HG03097 (cell line): ENCODE data around the gene SLC10A7.

Experiments
- ATAC-seq: cut with Tn5 transposase; IDR thresholded peaks from one replicate; pipeline ENCODE4 v1.9.1; 2021; ENCODE audit not compliant: unreplicated experiment, low FRiP score

The SLC10A7 gene

GRCh38 chr4:146442801-146443200, 78.9 kb downstream of the SLC10A7 start:
- ATAC-seq = no peak

- ATAC-seq = no peak
Observed at GRCh38 chr4:146439999-146440398, 81.7 kb downstream of the SLC10A7 start.

- no peak for ATAC-seq
Observed at GRCh38 chr4:146439437-146439836, 82.3 kb downstream of the SLC10A7 start.

- ATAC-seq = no peak
Observed at GRCh38 chr4:146437778-146438177, 84.0 kb downstream of the SLC10A7 start.

- no peak for ATAC-seq
Observed at GRCh38 chr4:146436423-146437162, 85.1 kb downstream of the SLC10A7 start.

GRCh38 chr4:146435962-146436361, 85.8 kb downstream of the SLC10A7 start:
- ATAC-seq = no peak

DNA sequence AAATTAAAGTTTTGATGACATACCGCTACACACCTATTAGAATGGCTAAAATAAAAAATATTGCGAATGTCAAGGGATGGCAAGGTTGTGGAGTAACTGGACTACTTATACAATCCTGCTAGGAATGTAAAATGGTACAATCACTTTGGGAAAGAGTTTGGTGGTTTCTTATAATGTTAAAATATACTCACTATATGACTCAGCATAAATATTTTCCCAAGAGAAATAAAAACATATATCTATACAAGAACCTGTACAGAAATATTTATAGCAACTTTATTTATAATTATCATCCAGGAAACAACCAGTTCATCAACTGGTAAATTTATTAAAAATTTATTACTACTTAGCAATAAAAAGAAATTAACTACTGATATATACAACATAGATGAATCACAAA, 89.7 kb downstream of the SLC10A7 start:
- ATAC-seq = no peak

DNA sequence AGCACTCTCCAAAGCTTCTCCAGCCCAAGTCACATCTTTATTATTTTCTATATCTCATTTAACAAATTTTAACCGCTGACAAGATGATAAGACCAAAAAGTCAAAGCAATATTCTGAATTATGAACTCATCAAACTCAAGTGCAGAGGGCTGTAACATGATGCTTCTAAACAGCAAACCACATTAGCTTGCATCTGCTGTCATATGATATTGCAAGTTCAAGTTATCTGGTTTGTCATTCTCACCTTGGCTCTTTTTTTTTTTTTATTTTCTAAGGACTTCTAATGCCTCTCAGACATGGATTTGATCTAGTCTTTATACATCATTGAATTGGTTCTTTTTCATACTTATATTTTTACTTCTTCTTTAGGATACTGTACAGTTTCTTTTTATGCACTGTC, 93.4 kb downstream of the SLC10A7 start:
- ATAC-seq = no peak

DNA sequence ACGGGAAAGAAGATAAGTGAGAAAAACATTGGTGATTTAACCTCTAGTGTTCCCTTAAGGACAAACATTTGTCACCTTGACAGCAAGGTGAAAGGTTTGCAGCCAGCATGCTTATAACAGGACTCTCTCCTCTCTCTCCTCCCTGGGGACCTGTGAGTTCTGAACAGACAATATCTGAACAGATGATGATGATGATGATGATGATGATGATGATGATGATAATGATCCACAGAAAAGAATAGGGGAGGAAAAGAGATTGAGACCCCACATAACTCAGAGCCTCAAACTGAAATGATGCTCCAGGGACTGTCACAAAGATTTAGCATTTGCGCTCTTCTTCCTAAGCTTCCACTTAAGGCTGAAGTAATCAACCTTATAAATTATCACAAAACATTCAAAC, 103.9 kb downstream of the SLC10A7 start:
- no peak for ATAC-seq

DNA sequence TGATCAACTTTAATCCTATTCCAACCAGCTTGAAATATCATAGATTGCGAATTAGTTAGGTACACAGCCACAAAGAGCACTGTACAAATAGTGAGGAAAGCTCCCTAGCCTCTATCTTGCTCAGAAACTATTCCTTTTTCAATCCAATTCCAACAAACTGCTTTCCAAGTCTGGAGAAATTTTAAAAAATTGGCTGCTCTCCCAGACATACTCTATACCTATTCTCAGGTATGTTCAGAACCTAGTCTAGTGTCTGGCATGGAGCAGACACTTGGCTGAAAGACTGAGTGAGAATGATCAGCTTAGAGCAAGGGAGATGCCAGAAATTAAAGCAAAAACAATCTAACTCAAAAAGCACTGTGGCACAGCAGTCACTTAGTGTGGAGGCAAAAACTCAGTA, 105.9 kb downstream of the SLC10A7 start:
- no peak for ATAC-seq

GRCh38 chr4:146407669-146408084, 114.1 kb downstream of the SLC10A7 start:
- ATAC-seq = no peak

DNA sequence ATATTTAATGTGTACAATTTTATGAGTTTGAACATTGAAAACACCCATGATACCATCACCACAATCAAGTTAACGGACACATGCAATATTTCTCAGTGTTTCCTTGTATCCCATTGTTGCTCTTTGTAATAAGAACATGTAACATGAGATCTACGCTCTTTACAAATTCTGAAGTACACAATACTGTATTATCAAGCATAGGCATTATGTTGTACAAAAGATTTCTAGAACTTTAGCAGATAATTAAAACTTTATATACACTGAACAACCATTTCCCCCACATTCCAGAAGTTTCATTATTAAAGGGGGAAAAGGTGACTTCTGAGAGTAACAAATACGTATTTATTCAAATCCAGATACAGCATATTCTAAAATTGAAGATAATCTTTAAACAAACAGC, 114.5 kb downstream of the SLC10A7 start:
- ATAC-seq = no peak

- no peak for ATAC-seq
Observed at GRCh38 chr4:146401274-146401673, 120.5 kb downstream of the SLC10A7 start.

DNA sequence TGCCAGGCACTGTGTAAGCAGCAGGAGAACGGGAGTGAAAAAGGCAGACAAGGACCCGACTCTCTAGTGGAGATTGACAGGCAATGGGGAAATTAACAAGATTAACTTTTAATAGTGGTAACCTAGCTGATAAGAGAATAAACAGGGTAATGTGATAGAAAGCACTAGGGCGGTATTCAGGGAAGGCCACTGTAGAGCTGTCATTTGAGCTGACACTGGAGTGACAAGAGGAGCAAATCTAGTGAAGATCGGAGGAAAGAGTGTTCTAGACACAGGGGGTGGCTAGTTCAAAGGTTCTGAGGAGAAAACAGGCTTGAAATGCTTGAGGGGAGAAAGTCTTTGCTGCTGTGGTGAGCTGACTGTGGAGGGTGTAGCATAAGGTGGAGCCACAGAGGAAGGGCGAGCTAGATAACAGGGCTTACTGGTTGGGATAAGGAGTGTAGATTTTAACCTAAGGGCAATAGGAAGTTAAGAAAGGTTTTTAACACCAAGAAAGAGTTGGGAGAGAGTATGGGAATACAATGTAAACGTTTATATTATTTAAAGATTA, 122.8 kb downstream of the SLC10A7 start:
- no peak for ATAC-seq

DNA sequence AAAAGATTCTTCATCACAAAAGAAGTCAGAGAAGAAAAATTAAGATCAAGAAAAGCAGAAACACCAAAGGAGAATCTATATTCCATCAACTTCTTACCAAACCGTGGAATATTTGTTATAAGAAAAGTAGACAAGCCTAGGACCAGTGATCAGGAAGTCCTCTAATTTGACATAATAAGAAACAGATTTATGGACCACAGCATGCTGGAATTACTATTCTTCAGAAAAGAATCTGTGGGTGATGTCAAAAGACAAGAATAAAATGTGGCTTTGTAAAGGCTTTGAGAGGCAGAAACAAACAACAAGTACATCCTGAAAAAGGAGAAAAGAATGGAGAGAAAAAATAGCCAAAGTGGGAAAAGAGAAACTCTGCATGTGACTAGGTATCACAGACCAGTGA, 123.3 kb downstream of the SLC10A7 start:
- ATAC-seq = no peak

DNA sequence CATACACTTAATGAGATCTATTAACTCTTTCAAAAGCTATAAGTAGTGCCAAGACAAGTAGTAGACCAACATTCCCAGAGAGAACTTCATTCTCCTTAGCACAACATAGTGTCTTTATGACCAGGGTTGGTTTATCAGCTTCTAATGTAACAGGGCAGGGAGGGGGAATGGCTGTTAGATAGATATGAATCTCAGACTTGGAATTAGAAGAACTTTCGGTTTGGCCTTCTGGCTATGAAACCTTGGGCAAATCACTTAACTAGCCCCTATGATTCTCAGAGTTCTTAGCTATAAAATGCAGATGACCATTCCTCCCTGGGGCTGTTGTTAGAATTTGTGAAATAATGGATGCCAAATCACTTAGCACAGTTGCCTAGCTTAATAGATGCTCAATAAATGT, 132.2 kb downstream of the SLC10A7 start:
- no peak for ATAC-seq

DNA sequence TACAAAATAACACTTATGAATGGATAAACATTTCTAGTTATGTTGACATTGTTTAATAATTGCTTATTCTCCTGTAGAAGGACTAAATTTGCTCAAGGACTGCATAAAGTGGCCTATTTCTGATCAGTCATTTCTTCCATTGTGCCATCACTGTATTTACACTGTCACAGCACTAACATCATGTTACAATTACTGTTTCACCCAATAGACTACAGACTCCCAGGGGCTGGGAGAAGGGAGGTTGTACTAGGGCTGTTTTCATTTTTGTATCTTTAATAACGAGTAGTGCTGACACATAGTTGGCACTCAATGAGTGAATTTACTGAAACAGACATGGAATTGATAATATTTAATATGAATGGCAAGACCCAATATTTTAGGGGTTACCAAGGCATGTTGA, 139.5 kb downstream of the SLC10A7 start:
- ATAC-seq = no peak

- no peak for ATAC-seq
Observed at GRCh38 chr4:146381263-146381872, 140.4 kb downstream of the SLC10A7 start.

- no peak for ATAC-seq
Observed at GRCh38 chr4:146379744-146380143, 142.0 kb downstream of the SLC10A7 start.

- no peak for ATAC-seq
Observed at GRCh38 chr4:146371812-146372211, 149.9 kb downstream of the SLC10A7 start.

DNA sequence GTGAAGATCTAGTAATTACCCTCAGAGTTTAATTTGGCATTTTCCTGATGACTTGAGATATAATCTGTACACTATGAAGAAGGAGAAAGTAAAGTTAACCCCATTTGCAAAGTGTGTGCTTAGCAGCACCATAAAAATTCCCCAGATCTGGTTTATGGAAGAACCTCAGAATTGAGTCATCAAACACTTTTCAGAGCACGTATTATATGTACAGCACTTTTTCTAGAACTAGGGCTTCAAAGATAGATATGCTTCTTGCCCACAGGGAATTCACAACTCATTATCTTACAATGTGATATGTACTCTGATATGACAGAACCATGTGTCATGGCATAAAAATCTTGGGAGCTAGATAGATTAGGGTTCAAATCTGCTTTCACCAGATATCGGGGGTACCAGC, 150.9 kb downstream of the SLC10A7 start:
- ATAC-seq = no peak

- ATAC-seq = no peak
Observed at GRCh38 chr4:146369446-146369845, 152.3 kb downstream of the SLC10A7 start.
